VCaP (cell line): ENCODE measurements around the gene PAFAH2.

Source experiments
- H3K27ac ChIP-seq: fragments of 450-650 bp; 2 replicates; pipeline ENCODE4 v1.5.1; 2017
- CTCF ChIP-seq: fragments of 450-650 bp; conservative IDR thresholded peaks from 2 replicates; pipeline ENCODE4 v1.5.1; 2017; ENCODE audit warnings: mild to moderate bottlenecking, moderate library complexity

PAFAH2 gene

GRCh38 chr1:25924454-25924853 is 73.4 kb downstream of the PAFAH2 start:
- H3K27ac ChIP-seq: no peak overlapping the region
- TF ChIP-seq CTCF: no peak

GRCh38 chr1:25922971-25923552 is 74.8 kb downstream of the PAFAH2 start:
- peak overlapping the region; percentile 73 for H3K27ac ChIP-seq
- no peak for TF ChIP-seq CTCF

- peak overlapping the region; percentile 73 for H3K27ac ChIP-seq
- TF ChIP-seq CTCF: no peak
Observed at GRCh38 chr1:25922056-25922970, 75.5 kb downstream of the PAFAH2 start.

- no peak overlapping the region for H3K27ac ChIP-seq
- no peak for TF ChIP-seq CTCF
Observed at GRCh38 chr1:25918615-25919014, 79.2 kb downstream of the PAFAH2 start.

- no peak for TF ChIP-seq CTCF
- H3K27ac ChIP-seq: no peak overlapping the region
Observed at GRCh38 chr1:25917996-25918395, 79.9 kb downstream of the PAFAH2 start.

- H3K27ac ChIP-seq: no peak overlapping the region
- TF ChIP-seq CTCF: no peak
Observed at GRCh38 chr1:25916460-25916859, 81.4 kb downstream of the PAFAH2 start.

- no peak overlapping the region for H3K27ac ChIP-seq
- no peak for TF ChIP-seq CTCF
Observed at GRCh38 chr1:25914074-25914995, 83.5 kb downstream of the PAFAH2 start.
